Measurements from ENCODE around the gene SGCA. TPM values are rescaled to one million over a fixed set of nuclear protein-coding genes. Genes with fewer than 3 reads are reported as not detected.
A peak's percentile ranks its signal among the peaks of the same experiment; 100 is the strongest.

SGCA gene
- total and polyA plus RNA-seq, 9 of the 15 experiments (the other 6 are each of a cell fraction or from before 2014, with no cell fraction given): not detected

DNA sequence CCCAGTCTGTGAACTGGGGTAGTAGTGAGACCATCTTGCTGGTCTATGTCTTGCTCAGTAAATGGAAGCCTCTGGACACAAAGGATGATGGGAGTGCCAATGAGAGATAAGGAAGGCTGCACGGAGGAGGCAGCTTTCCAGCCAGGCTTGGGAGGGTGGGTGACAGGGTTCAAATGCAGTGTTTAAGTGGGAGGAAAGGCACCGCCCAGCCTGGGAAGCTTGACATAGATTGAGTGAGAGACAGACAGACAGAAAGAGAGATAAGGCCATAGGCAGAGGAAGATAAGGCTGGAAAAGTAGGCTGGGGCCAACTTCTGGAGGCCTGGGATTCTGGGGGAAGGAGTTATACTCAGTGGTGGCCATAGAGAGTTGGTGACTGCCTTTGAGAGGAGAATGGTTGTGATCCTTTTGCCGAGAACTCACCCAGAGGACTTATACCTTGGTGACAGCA is 42.8 kb downstream of the SGCA start (continued):
- TF ChIP-seq, protein P1, sequence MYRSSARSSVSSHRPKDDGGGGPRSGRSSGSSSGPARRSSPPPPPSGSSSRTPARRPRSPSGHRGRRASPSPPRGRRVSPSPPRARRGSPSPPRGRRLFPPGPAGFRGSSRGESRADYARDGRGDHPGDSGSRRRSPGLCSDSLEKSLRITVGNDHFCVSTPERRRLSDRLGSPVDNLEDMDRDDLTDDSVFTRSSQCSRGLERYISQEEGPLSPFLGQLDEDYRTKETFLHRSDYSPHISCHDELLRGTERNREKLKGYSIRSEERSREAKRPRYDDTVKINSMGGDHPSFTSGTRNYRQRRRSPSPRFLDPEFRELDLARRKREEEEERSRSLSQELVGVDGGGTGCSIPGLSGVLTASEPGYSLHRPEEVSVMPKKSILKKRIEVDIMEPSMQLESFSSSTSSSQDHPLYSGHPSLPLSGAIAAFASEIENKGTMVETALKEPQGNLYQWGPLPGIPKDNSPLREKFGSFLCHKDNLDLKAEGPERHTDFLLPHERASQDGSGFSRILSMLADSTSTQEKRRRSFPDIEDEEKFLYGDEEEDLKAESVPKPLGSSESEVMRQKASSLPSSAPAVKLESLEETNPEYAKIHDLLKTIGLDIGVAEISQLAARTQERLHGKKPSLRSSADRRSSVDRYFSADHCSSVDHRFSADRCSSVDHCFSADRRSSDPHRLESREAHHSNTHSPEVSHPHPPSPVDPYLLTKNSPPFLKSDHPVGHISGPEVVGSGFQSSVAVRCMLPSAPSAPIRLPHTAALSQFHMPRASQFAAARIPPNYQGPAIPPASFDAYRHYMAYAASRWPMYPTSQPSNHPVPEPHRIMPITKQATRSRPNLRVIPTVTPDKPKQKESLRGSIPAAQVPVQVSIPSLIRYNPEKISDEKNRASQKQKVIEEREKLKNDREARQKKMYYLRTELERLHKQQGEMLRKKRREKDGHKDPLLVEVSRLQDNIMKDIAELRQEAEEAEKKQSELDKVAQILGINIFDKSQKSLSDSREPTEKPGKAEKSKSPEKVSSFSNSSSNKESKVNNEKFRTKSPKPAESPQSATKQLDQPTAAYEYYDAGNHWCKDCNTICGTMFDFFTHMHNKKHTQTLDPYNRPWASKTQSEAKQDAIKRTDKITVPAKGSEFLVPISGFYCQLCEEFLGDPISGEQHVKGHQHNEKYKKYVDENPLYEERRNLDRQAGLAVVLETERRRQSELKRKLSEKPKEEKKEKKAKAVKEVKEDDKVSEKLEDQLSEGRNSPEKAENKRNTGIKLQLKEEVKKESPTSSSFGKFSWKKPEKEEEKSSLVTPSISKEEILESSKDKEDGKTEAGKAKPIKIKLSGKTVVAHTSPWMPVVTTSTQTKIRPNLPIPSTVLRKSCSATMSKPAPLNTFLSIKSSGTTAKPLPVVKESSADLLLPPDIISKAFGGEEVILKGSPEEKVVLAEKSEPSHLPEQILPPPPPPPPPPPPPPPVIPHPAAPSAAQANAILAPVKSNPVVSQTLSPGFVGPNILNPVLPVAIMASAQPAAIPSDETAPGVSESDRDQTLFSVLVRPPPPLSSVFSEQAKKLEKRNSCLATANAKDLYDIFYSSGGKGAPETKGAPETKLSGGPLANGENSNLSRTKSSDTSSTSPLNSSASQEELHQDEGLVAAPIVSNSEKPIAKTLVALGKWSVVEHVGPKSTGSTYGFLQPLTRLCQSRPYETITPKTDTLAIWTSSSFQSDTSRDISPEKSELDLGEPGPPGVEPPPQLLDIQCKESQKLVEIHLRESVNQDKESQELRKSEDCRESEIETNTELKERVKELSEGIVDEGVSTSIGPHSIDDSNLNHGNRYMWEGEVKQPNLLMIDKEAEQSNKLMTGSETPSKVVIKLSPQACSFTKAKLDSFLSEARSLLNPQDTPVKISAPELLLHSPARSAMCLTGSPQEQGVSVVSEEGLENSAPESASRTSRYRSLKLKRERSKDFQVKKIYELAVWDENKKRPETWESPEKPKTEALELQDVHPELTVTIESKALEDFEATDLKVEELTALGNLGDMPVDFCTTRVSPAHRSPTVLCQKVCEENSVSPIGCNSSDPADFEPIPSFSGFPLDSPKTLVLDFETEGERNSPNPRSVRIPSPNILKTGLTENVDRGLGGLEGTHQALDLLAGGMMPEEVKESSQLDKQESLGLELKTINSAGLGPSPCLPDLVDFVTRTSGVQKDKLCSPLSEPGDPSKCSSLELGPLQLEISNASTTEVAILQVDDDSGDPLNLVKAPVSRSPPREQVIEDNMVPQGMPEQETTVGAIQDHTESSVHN (IDR thresholded peaks at IDR 0.05; ENCODE audit: borderline replicate concordance in 1 of 2, low read depth in 1 of 2): peak in 1 of 2 experiments; percentile 42; a peak in 1 of 4 replicates
- TF ChIP-seq NFE2L1 (tag; IDR thresholded peaks at IDR 0.05; ENCODE audit: borderline replicate concordance, low read depth) (0 out of 2 replicates have a peak, but pooled peaks have one; percentile 6), ZNF586 (CRISPR knock-in tag; conservative IDR thresholded peaks at IDR 0.05) (no peak), E2F3 (CRISPR knock-in tag; IDR thresholded peaks at IDR 0.05) (no peak), ZC3H8 (IDR thresholded peaks at IDR 0.05) (peak; percentile 35; the same call in 1 of the 2 replicates), CHCHD3 (CRISPR knock-in tag; IDR thresholded peaks at IDR 0.05) (no peak), IFI16 (CRISPR knock-in tag; IDR thresholded peaks at IDR 0.05) (no peak), ZNF121 (CRISPR knock-in tag; conservative IDR thresholded peaks at IDR 0.05) (no peak), ZNF444 (CRISPR knock-in tag; IDR thresholded peaks at IDR 0.05) (no peak), FOXA1 (IDR thresholded peaks at IDR 0.05; ENCODE audit: borderline replicate concordance) (no peak), TGIF2 (CRISPR knock-in tag; IDR thresholded peaks at IDR 0.05) (no peak), SAFB (IDR thresholded peaks at IDR 0.05; ENCODE audit: borderline replicate concordance, low read depth, low read length) (no peak), ARHGAP35 (IDR thresholded peaks at IDR 0.05; ENCODE audit: partially characterized antibody) (no peak), HDAC1 (IDR thresholded peaks at IDR 0.05) (peak; percentile 85 to 97), NFIX (CRISPR knock-in tag; IDR thresholded peaks at IDR 0.05; ENCODE audit: low read depth) (no peak)
- TF ChIP-seq, protein P2, sequence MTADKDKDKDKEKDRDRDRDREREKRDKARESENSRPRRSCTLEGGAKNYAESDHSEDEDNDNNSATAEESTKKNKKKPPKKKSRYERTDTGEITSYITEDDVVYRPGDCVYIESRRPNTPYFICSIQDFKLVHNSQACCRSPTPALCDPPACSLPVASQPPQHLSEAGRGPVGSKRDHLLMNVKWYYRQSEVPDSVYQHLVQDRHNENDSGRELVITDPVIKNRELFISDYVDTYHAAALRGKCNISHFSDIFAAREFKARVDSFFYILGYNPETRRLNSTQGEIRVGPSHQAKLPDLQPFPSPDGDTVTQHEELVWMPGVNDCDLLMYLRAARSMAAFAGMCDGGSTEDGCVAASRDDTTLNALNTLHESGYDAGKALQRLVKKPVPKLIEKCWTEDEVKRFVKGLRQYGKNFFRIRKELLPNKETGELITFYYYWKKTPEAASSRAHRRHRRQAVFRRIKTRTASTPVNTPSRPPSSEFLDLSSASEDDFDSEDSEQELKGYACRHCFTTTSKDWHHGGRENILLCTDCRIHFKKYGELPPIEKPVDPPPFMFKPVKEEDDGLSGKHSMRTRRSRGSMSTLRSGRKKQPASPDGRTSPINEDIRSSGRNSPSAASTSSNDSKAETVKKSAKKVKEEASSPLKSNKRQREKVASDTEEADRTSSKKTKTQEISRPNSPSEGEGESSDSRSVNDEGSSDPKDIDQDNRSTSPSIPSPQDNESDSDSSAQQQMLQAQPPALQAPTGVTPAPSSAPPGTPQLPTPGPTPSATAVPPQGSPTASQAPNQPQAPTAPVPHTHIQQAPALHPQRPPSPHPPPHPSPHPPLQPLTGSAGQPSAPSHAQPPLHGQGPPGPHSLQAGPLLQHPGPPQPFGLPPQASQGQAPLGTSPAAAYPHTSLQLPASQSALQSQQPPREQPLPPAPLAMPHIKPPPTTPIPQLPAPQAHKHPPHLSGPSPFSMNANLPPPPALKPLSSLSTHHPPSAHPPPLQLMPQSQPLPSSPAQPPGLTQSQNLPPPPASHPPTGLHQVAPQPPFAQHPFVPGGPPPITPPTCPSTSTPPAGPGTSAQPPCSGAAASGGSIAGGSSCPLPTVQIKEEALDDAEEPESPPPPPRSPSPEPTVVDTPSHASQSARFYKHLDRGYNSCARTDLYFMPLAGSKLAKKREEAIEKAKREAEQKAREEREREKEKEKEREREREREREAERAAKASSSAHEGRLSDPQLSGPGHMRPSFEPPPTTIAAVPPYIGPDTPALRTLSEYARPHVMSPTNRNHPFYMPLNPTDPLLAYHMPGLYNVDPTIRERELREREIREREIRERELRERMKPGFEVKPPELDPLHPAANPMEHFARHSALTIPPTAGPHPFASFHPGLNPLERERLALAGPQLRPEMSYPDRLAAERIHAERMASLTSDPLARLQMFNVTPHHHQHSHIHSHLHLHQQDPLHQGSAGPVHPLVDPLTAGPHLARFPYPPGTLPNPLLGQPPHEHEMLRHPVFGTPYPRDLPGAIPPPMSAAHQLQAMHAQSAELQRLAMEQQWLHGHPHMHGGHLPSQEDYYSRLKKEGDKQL (CRISPR knock-in tag; IDR thresholded peaks at IDR 0.05; ENCODE audit: borderline replicate concordance): no peak
